ENCODE measurements around the gene DOCK4.
A peak's percentile ranks its signal among the peaks of the same experiment; 100 is the strongest.

DOCK4 gene

GRCh38 chr7:112012242-112012641 lies 194.0 kb downstream of the DOCK4 start:
- DNase-seq (ENCODE audit: low read depth, low spot score) = no peak

- no peak for DNase-seq (ENCODE audit: low read depth, low spot score)
These were observed 195.2 kb downstream of the DOCK4 start for GRCh38 chr7:112010994-112011393.

GRCh38 chr7:112010109-112010508 lies 196.1 kb downstream of the DOCK4 start:
- no peak for DNase-seq (ENCODE audit: low read depth, low spot score)

GRCh38 chr7:112009081-112009480 lies 197.1 kb downstream of the DOCK4 start:
- DNase-seq (ENCODE audit: low read depth, low spot score) = no peak

- no peak for DNase-seq (ENCODE audit: low read depth, low spot score)
These were observed 199.0 kb downstream of the DOCK4 start for GRCh38 chr7:112007185-112007584.

GRCh38 chr7:112006071-112006470 lies 200.1 kb downstream of the DOCK4 start:
- no peak for DNase-seq (ENCODE audit: low read depth, low spot score)

- no peak for DNase-seq (ENCODE audit: low read depth, low spot score)
These were observed 200.9 kb downstream of the DOCK4 start for GRCh38 chr7:112005205-112005775.

GRCh38 chr7:112001091-112001826 lies 204.9 kb downstream of the DOCK4 start:
- DNase-seq (ENCODE audit: low read depth, low spot score) = no peak

- DNase-seq (ENCODE audit: low read depth, low spot score) = no peak
These were observed 207.9 kb downstream of the DOCK4 start for GRCh38 chr7:111998326-111998725.

GRCh38 chr7:111997546-111997945 lies 208.7 kb downstream of the DOCK4 start:
- no peak for DNase-seq (ENCODE audit: low read depth, low spot score)

- no peak for DNase-seq (ENCODE audit: low read depth, low spot score)
These were observed 213.6 kb downstream of the DOCK4 start for GRCh38 chr7:111992601-111993000.

GRCh38 chr7:111990643-111991042 lies 215.6 kb downstream of the DOCK4 start:
- DNase-seq (ENCODE audit: low read depth, low spot score) = no peak

GRCh38 chr7:111987886-111988285 lies 218.3 kb downstream of the DOCK4 start:
- DNase-seq (ENCODE audit: low read depth, low spot score) = no peak

- no peak for DNase-seq (ENCODE audit: low read depth, low spot score)
These were observed 218.9 kb downstream of the DOCK4 start for GRCh38 chr7:111987115-111987826.

GRCh38 chr7:111986601-111987000 lies 219.6 kb downstream of the DOCK4 start:
- DNase-seq (ENCODE audit: low read depth, low spot score) = no peak

GRCh38 chr7:111985798-111986197 lies 220.4 kb downstream of the DOCK4 start:
- no peak for DNase-seq (ENCODE audit: low read depth, low spot score)

- peak; percentile 22 for DNase-seq (ENCODE audit: low read depth, low spot score)
These were observed 223.4 kb downstream of the DOCK4 start for GRCh38 chr7:111982804-111983203.

GRCh38 chr7:111982133-111982532 lies 224.1 kb downstream of the DOCK4 start:
- no peak for DNase-seq (ENCODE audit: low read depth, low spot score)

- DNase-seq (ENCODE audit: low read depth, low spot score) = no peak
These were observed 225.5 kb downstream of the DOCK4 start for GRCh38 chr7:111980725-111981124.

- DNase-seq (ENCODE audit: low read depth, low spot score) = no peak
These were observed 230.9 kb downstream of the DOCK4 start for GRCh38 chr7:111975346-111975745.

GRCh38 chr7:111960984-111961383 lies 245.2 kb downstream of the DOCK4 start:
- DNase-seq (ENCODE audit: low read depth, low spot score) = no peak

- no peak for DNase-seq (ENCODE audit: low read depth, low spot score)
These were observed 247.3 kb downstream of the DOCK4 start for GRCh38 chr7:111958896-111959295.

GRCh38 chr7:111958431-111958830 lies 247.8 kb downstream of the DOCK4 start:
- DNase-seq (ENCODE audit: low read depth, low spot score) = no peak
